22Rv1 (cell line): Measurements from ENCODE around the gene ELAVL1.

ENCODE experiments used
- CTCF ChIP-seq: fragments of 450-650 bp; IDR thresholded peaks from 2 replicates; pipeline ENCODE4 v1.5.1; 2017; ENCODE audit warnings: mild to moderate bottlenecking
- ZFX ChIP-seq: fragments of 450-650 bp; IDR thresholded peaks from 2 replicates; pipeline ENCODE4 v1.6.1; 2017; ENCODE audit warnings: antibody characterized with exemption, borderline replicate concordance

- TF ChIP-seq CTCF: no peak
- no peak for TF ChIP-seq ZFX
These were observed 16.3 kb downstream of the ELAVL1 start for GRCh38 chr19:7989071-7989575.
